H1 (cell line): ENCODE measurements around the gene PRKCZ. TPM values are rescaled to one million over a fixed set of nuclear protein-coding genes. Genes with fewer than 3 reads are reported as not detected.

Experiments used
- CTCF ChIA-PET: fragments of 300-600 bp; sonication (Branson Sonifier 250); formaldehyde crosslinking; loops from one replicate; lab custom pipeline; 2021; ENCODE audit not compliant: partially characterized antibody; lab: Charles Lee
- POLR2A ChIA-PET: fragments of 300-600 bp; sonication (Branson Sonifier 250); formaldehyde crosslinking; loops from one replicate; lab custom pipeline; 2021; ENCODE audit warnings: inconsistent platforms; ENCODE audit not compliant: partially characterized antibody; lab: Charles Lee
- DNase-seq, 2 experiments: peaks; one replicate each; pipeline versions ENCODE4 v3.0.0 to v3.0.0-alpha.2; 2010 to 2022; ENCODE audit warnings: low spot score in 2 of 2, low read depth in 1 of 2, mixed read lengths in 1 of 2
- FAIRE-seq: peaks from 2 replicates; lab custom pipeline; 2011; peaks lifted over from hg19 to GRCh38; lab: Jason Lieb, UNC
- H2AFZ ChIP-seq: 2 replicates; pipeline ENCODE4 v1.8.1; 2012; ENCODE audit warnings: low read length, inconsistent platforms
- H2AK5ac ChIP-seq: 2 replicates; pipeline ENCODE4 v1.6.1; 2013; ENCODE audit warnings: low read depth, low read length
- H2BK120ac ChIP-seq: replicated peaks from 2 replicates; pipeline ENCODE3; 2013; ENCODE audit warnings: low read depth, low read length, inconsistent platforms
- H2BK12ac ChIP-seq: 2 replicates; pipeline ENCODE4 v1.6.1; 2013; ENCODE audit warnings: low read depth, low read length
- H2BK15ac ChIP-seq: 2 replicates; pipeline ENCODE4 v1.6.1; 2013; ENCODE audit warnings: low read length
- H2BK20ac ChIP-seq: 2 replicates; pipeline ENCODE4 v1.6.1; 2013; ENCODE audit warnings: low read length
- H2BK5ac ChIP-seq: 2 replicates; pipeline ENCODE4 v1.6.1; 2013; ENCODE audit warnings: low read depth, low read length
- H3K14ac ChIP-seq: 2 replicates; pipeline ENCODE4 v1.6.1; 2013; ENCODE audit warnings: inconsistent platforms; ENCODE audit not compliant: insufficient read length
- H3K18ac ChIP-seq: 2 replicates; pipeline ENCODE4 v1.6.1; 2013; ENCODE audit warnings: low read length; ENCODE audit errors: extremely low read depth
- H3K23ac ChIP-seq: 2 replicates; pipeline ENCODE4 v1.6.1; 2013; ENCODE audit warnings: inconsistent platforms; ENCODE audit not compliant: insufficient read length
- H3K23me2 ChIP-seq: 2 replicates; pipeline ENCODE4 v1.6.1; 2013; ENCODE audit warnings: low read depth, low read length
- H3K27ac ChIP-seq: 2 replicates; pipeline ENCODE4 v1.6.1; 2011; ENCODE audit warnings: low read depth, low read length, inconsistent platforms
- H3K27me3 ChIP-seq, 4 experiments: replicated peaks in 1 of 4; 1 replicate in 1 of 4; 2 replicates in 3 of 4; pipeline versions ENCODE4 v1.6.1 to v1.8.1; 2011 to 2013; ENCODE audit warnings: low read length in 3 of 4, mild to moderate bottlenecking in 3 of 4, inconsistent platforms in 2 of 4, mixed read lengths in 2 of 4, moderate library complexity in 1 of 4; ENCODE audit not compliant: control insufficient read depth in 3 of 4, insufficient read depth in 3 of 4; ENCODE audit errors: extremely low read depth in 1 of 4
- H3K36me3 ChIP-seq, 4 experiments: 2 replicates each; pipeline versions ENCODE4 v1.6.1 to v1.8.1; 2011 to 2013; ENCODE audit warnings: mild to moderate bottlenecking in 4 of 4, low read length in 3 of 4, moderate library complexity in 2 of 4, control low read depth in 1 of 4, inconsistent platforms in 1 of 4; ENCODE audit not compliant: insufficient read depth in 4 of 4, control insufficient read depth in 2 of 4
- H3K4ac ChIP-seq: replicated peaks from 2 replicates; pipeline ENCODE3; 2013; ENCODE audit warnings: low read length, low read depth, mixed read lengths, inconsistent platforms; ENCODE audit not compliant: insufficient read length
- H3K4me1 ChIP-seq, 4 experiments: replicated peaks in 1 of 4; 1 replicate in 1 of 4; 2 replicates in 3 of 4; pipeline versions ENCODE4 v1.6.1 to v1.8.1; 2011 to 2013; ENCODE audit warnings: low read length in 3 of 4, inconsistent platforms in 2 of 4, mixed read lengths in 1 of 4; ENCODE audit not compliant: insufficient read depth in 4 of 4, control insufficient read depth in 3 of 4
- H3K4me2 ChIP-seq, 2 experiments: 2 replicates each; pipeline versions ENCODE4 v1.6.1 to v1.8.1; 2011 to 2013; ENCODE audit warnings: low read depth in 2 of 2, low read length in 2 of 2, control low read depth in 1 of 2, inconsistent platforms in 1 of 2, mild to moderate bottlenecking in 1 of 2; ENCODE audit not compliant: insufficient read depth in 1 of 2
- H3K4me3 ChIP-seq, 4 experiments: fragments of 200-600, 300-600 bp in 1 of 4; sonication (generic), shearing (Covaris generic), sonication (Bioruptor Twin) in 1 of 4; 2 replicates each; pipeline versions ENCODE4 v1.5.1 to v1.8.1; 2011 to 2016; ENCODE audit warnings: low read length in 4 of 4, low read depth in 3 of 4, control low read depth in 2 of 4, inconsistent platforms in 2 of 4, mild to moderate bottlenecking in 2 of 4, mixed read lengths in 1 of 4, moderate library complexity in 1 of 4; ENCODE audit not compliant: insufficient read depth in 2 of 4; ENCODE audit errors: extremely low read depth in 1 of 4
- H3K56ac ChIP-seq: replicated peaks from 2 replicates; pipeline ENCODE3; 2013; ENCODE audit warnings: low read depth, mild to moderate bottlenecking, mixed read lengths, low read length, inconsistent platforms; ENCODE audit not compliant: insufficient read length
- H3K79me1 ChIP-seq: 2 replicates; pipeline ENCODE4 v1.6.1; 2013; ENCODE audit warnings: low read depth, low read length, control low read depth
- H3K79me2 ChIP-seq, 2 experiments: 2 replicates each; pipeline versions ENCODE4 v1.6.1 to v1.8.1; 2012 to 2013; ENCODE audit warnings: low read length in 2 of 2, mild to moderate bottlenecking in 2 of 2, inconsistent platforms in 1 of 2; ENCODE audit not compliant: insufficient read depth in 2 of 2, control insufficient read depth in 1 of 2
- H3K9ac ChIP-seq, 4 experiments: replicated peaks in 1 of 4; 1 replicate in 1 of 4; 2 replicates in 3 of 4; pipeline versions ENCODE4 v1.6.1 to v1.8.1; 2011 to 2013; ENCODE audit warnings: low read depth in 3 of 4, low read length in 3 of 4, control low read depth in 2 of 4, mild to moderate bottlenecking in 2 of 4, moderate library complexity in 2 of 4, inconsistent platforms in 1 of 4; ENCODE audit errors: extremely low read depth in 1 of 4
- H3K9me3 ChIP-seq, 2 experiments: 2 replicates each; pipeline versions ENCODE4 v1.6.1 to v1.8.1; 2012 to 2013; ENCODE audit warnings: mild to moderate bottlenecking in 2 of 2, moderate library complexity in 2 of 2, control low read depth in 1 of 2, inconsistent platforms in 1 of 2, low read depth in 1 of 2, low read length in 1 of 2, mixed read lengths in 1 of 2; ENCODE audit not compliant: insufficient read depth in 2 of 2
- H4K20me1 ChIP-seq, 2 experiments: replicated peaks in 1 of 2; 2 replicates each; pipeline versions ENCODE3 to v1.8.1; 2011 to 2013; ENCODE audit warnings: inconsistent platforms in 2 of 2, low read length in 2 of 2, mild to moderate bottlenecking in 1 of 2; ENCODE audit not compliant: insufficient read depth in 2 of 2, control insufficient read depth in 1 of 2
- H4K5ac ChIP-seq: 2 replicates; pipeline ENCODE4 v1.6.1; 2013; ENCODE audit warnings: low read length, low read depth, mixed read lengths, inconsistent platforms; ENCODE audit not compliant: insufficient read length
- H4K8ac ChIP-seq: 2 replicates; pipeline ENCODE4 v1.8.0; 2013; ENCODE audit warnings: mild to moderate bottlenecking, moderate library complexity, low read length, inconsistent platforms; ENCODE audit not compliant: insufficient read depth; ENCODE audit errors: extremely low read depth
- H4K91ac ChIP-seq: replicated peaks from 2 replicates; pipeline ENCODE3; 2013; ENCODE audit warnings: low read length, mixed read lengths, inconsistent platforms; ENCODE audit not compliant: insufficient read length
- EGR1 ChIP-seq: IDR thresholded peaks from 2 replicates; pipeline ENCODE4 v1.6.1; 2011; ENCODE audit warnings: low read depth, low read length, borderline replicate concordance
- EP300 ChIP-seq, 2 experiments: IDR thresholded peaks; 1 replicate in 1 of 2; 2 replicates in 1 of 2; pipeline ENCODE4 v1.6.1; 2011 to 2012; ENCODE audit warnings: low read depth in 2 of 2, low read length in 2 of 2, mild to moderate bottlenecking in 2 of 2, borderline replicate concordance in 1 of 2, inconsistent platforms in 1 of 2, moderate library complexity in 1 of 2
- FOSL1 ChIP-seq: IDR thresholded peaks from 2 replicates; pipeline ENCODE4 v1.6.1; 2011; ENCODE audit warnings: mild to moderate bottlenecking, low read depth, low read length, moderate library complexity; ENCODE audit not compliant: insufficient read depth
- GABPA ChIP-seq: IDR thresholded peaks from 2 replicates; pipeline ENCODE4 v1.6.1; 2011; ENCODE audit warnings: mild to moderate bottlenecking, low read length, moderate library complexity, borderline replicate concordance; ENCODE audit not compliant: insufficient read depth
- HDAC2 ChIP-seq, 2 experiments: fragments of 300-600 bp in 1 of 2; sonication (generic) in 1 of 2; IDR thresholded peaks; 2 replicates each; pipeline ENCODE4 v1.6.1; 2011 to 2012; ENCODE audit warnings: low read depth in 2 of 2, low read length in 2 of 2, mild to moderate bottlenecking in 2 of 2, moderate library complexity in 2 of 2, borderline replicate concordance in 1 of 2, inconsistent platforms in 1 of 2
- MAFK ChIP-seq: IDR thresholded peaks from 2 replicates; pipeline ENCODE4 v1.6.1; 2012; ENCODE audit warnings: low read depth, mild to moderate bottlenecking, improper control_type of control experiment, low read length
- RFX5 ChIP-seq: IDR thresholded peaks from 2 replicates; pipeline ENCODE4 v1.6.1; 2011; ENCODE audit warnings: low read depth, low read length, improper control_type of control experiment, borderline replicate concordance
- SUZ12 ChIP-seq: fragments of 200-600 bp; sonication (generic); IDR thresholded peaks from 2 replicates; pipeline ENCODE4 v1.6.1; 2012; ENCODE audit warnings: mild to moderate bottlenecking, inconsistent platforms, low read length, moderate library complexity, mixed read lengths
- TBP ChIP-seq: IDR thresholded peaks from 2 replicates; pipeline ENCODE4 v1.6.1; 2011; ENCODE audit warnings: low read depth, low read length, improper control_type of control experiment
- WGBS, 2 experiments: shearing (Covaris generic) in 1 of 2; methylation state at CpG; one replicate each; pipeline versions ENCODE4 v1.1.6 to v1.1.7; 2013 to 2015; ENCODE audit warnings: low lambda C conversion rate in 2 of 2, mixed read lengths in 2 of 2, inconsistent platforms in 1 of 2, low coverage in 1 of 2, missing lambda C conversion rate in 1 of 2; ENCODE audit not compliant: insufficient replicate concordance in 2 of 2, insufficient coverage in 1 of 2, insufficient read length in 1 of 2; ENCODE audit errors: extremely low coverage in 1 of 2, missing lambda C conversion rate in 1 of 2; 5-methylcytosine and 5-hydroxymethylcytosine counted together
- polyA plus RNA-seq, 7 experiments: library from polyadenylated mRNA; depleted of rRNA in 3 of 7; stranded (reverse) in 5 of 7; unstranded in 2 of 7; fragments of >200 nt in 5 of 7; fragments of 200-250 nt in 2 of 7; gene quantifications; 1 replicate in 5 of 7; 2 replicates in 1 of 7; 4 replicates in 1 of 7; pipeline versions ENCODE4 v1.2.1 to v1.2.3, GENCODE V29; 2011 to 2013; ENCODE audit warnings: missing spikeins in 2 of 7, mixed read lengths in 2 of 7
- total RNA-seq: library from RNA; stranded (reverse); fragmentation: NEBNext Ultra II Directional; extraction: Animal tissue kit (Norgen Biotek cat#: 25700); gene quantifications from 2 replicates; pipeline ENCODE4 v1.2.1, GENCODE V29; 2021
- TF ChIP-seq, protein P1 (sequence below): IDR thresholded peaks from 2 replicates; pipeline ENCODE4 v1.6.1; 2012; ENCODE audit warnings: inconsistent platforms
- TF ChIP-seq, protein P2 (sequence below): IDR thresholded peaks from 2 replicates; pipeline ENCODE4 v1.6.1; 2012; ENCODE audit warnings: low read length, inconsistent platforms

The PRKCZ gene
- total and polyA plus RNA-seq, 2 of the 8 experiments (the other 6 are each of a cell fraction or from before 2014, with no cell fraction given): 37.4 to 45.1 TPM

DNA sequence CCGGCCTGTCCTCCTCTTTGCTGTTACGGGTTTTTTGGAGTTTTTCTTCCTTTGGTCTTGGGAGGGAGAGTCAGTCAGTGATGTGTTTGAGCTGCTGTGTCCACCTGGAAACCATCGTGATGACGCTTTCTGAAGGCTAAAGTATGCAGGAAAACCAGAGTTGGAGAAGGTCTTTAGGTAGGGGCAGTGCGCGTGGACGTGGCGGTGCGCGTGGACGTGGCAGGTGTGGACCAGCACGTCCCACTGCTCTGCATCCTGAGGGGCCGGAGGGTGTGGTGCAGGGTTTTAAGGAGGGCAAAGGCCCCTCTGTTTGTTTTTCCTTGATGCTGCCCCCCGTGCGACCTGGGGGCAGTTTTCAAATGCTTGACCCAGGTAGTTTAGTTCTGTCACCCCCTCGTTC, 29.9 kb downstream of the PRKCZ start:
- 89% methylated on average over 16 of the region's 16 CpGs; no CpG with 5 or more reads in 1 of the 2 experiments for WGBS, 2 experiments
- Histone ChIP-seq H3K36me3 (peaks cover 0 to 2% (median 0%) of the 10 kb centered on the region in 4 experiments; a peak in 1 of 8 replicates), H2BK15ac (no peak overlapping the region), H4K91ac (no peak overlapping the region), H2BK5ac (no peak overlapping the region), H3K9me3 (peaks cover 9 to 17% of the 10 kb centered on the region in 2 experiments), H3K4ac (no peak overlapping the region), H2BK20ac (no peak overlapping the region), H3K27me3 (no peaks in the 10 kb centered on the region), H3K9ac (no peak overlapping the region), H3K4me3 (no peak overlapping the region), H3K4me2 (no peak overlapping the region), H2AFZ (no peak overlapping the region), H4K20me1 (peaks cover 0 to under 1% of the 10 kb centered on the region in 2 experiments), H3K56ac (no peak overlapping the region), H3K27ac (no peak overlapping the region), H3K14ac (no peak overlapping the region), H3K79me1 (peaks cover 9% of the 10 kb centered on the region; the same call in 1 of the 2 replicates), H4K5ac (no peak overlapping the region), H4K8ac (no peak overlapping the region), H3K79me2 (peaks cover 0 to 17% of the 10 kb centered on the region in 2 experiments; a peak in 1 of 4 replicates), H3K23ac (no peak overlapping the region), H3K4me1 (no peaks in the 10 kb centered on the region), H2BK120ac (no peak overlapping the region), H2BK12ac (no peak overlapping the region), H3K23me2 (no peaks in the 10 kb centered on the region), H2AK5ac (no peak overlapping the region), H3K18ac (no peak overlapping the region)
- ChIA-PET POLR2A (no interaction called here), CTCF (no interaction called here)
- no peak for FAIRE-seq
- DNase-seq: no peak
- TF ChIP-seq RFX5: no peak
- no peak for TF ChIP-seq EP300 (IDR thresholded peaks at IDR 0.05; ENCODE audit: borderline replicate concordance in 1 of 2, low read depth in 2 of 2, low read length in 2 of 2)
- peak; percentile 78; the same call in 1 of the 2 replicates for TF ChIP-seq EGR1
- no peak for TF ChIP-seq SUZ12
- TF ChIP-seq HDAC2 (IDR thresholded peaks at IDR 0.05; ENCODE audit: borderline replicate concordance in 1 of 2, low read depth in 2 of 2, low read length in 2 of 2): no peak
- TF ChIP-seq, protein P1, sequence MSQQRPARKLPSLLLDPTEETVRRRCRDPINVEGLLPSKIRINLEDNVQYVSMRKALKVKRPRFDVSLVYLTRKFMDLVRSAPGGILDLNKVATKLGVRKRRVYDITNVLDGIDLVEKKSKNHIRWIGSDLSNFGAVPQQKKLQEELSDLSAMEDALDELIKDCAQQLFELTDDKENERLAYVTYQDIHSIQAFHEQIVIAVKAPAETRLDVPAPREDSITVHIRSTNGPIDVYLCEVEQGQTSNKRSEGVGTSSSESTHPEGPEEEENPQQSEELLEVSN: no peak
- no peak for TF ChIP-seq GABPA
- TF ChIP-seq MAFK: no peak
- TF ChIP-seq FOSL1: 0 out of 2 replicates have a peak, but pooled peaks have one; percentile 48
- TF ChIP-seq, protein P2, sequence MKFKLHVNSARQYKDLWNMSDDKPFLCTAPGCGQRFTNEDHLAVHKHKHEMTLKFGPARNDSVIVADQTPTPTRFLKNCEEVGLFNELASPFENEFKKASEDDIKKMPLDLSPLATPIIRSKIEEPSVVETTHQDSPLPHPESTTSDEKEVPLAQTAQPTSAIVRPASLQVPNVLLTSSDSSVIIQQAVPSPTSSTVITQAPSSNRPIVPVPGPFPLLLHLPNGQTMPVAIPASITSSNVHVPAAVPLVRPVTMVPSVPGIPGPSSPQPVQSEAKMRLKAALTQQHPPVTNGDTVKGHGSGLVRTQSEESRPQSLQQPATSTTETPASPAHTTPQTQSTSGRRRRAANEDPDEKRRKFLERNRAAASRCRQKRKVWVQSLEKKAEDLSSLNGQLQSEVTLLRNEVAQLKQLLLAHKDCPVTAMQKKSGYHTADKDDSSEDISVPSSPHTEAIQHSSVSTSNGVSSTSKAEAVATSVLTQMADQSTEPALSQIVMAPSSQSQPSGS: no peak
- no peak for TF ChIP-seq TBP
